ENCODE data around the gene MALSU1.

Gene MALSU1

GRCh38 chr7:23298885-23299769 lies at the start of gene MALSU1:
TSS of gene MALSU1 (plus strand) at chr7:23299339. CDS start at chr7:23299353, 14 bp downstream.
- peak; percentile 78 to 93 (median 88) for DNase-seq

- no peak for DNase-seq
Observed at GRCh38 chr7:23249486-23249885, 49.7 kb upstream of the MALSU1 start.

GRCh38 chr7:23254051-23254681 lies 45.0 kb upstream of the MALSU1 start:
- no peak for DNase-seq

GRCh38 chr7:23256731-23257130 lies 42.4 kb upstream of the MALSU1 start:
- no peak for DNase-seq

GRCh38 chr7:23260371-23260770 lies 38.8 kb upstream of the MALSU1 start:
- no peak for DNase-seq

- peak in 6 of 14 donors; percentile 12 to 42 (median 21) for DNase-seq
Observed at GRCh38 chr7:23261843-23262452, 37.2 kb upstream of the MALSU1 start.

- DNase-seq = no peak
Observed at GRCh38 chr7:23264916-23265458, 34.2 kb upstream of the MALSU1 start.

GRCh38 chr7:23266918-23267317 lies 32.2 kb upstream of the MALSU1 start:
- DNase-seq = no peak

GRCh38 chr7:23267357-23267756 lies 31.8 kb upstream of the MALSU1 start:
- DNase-seq = no peak

GRCh38 chr7:23268167-23268566 lies 31.0 kb upstream of the MALSU1 start:
- DNase-seq = no peak

GRCh38 chr7:23268746-23269145 lies 30.4 kb upstream of the MALSU1 start:
- DNase-seq = no peak

- no peak for DNase-seq
Observed at GRCh38 chr7:23272275-23272674, 26.9 kb upstream of the MALSU1 start.

GRCh38 chr7:23273141-23273599 lies 26.0 kb upstream of the MALSU1 start:
- DNase-seq = peak in 5 of 14 donors; percentile 2 to 35 (median 21)

GRCh38 chr7:23275912-23276311 lies 23.2 kb upstream of the MALSU1 start:
- no peak for DNase-seq

- no peak for DNase-seq
Observed at GRCh38 chr7:23276376-23276775, 22.8 kb upstream of the MALSU1 start.

GRCh38 chr7:23276947-23277346 lies 22.2 kb upstream of the MALSU1 start:
- DNase-seq = no peak

GRCh38 chr7:23277359-23277989 lies 21.7 kb upstream of the MALSU1 start:
- peak in 2 of 14 donors; percentile 4 to 20 for DNase-seq

GRCh38 chr7:23279819-23280525 lies 19.2 kb upstream of the MALSU1 start:
- no peak for DNase-seq

- DNase-seq = no peak
Observed at GRCh38 chr7:23283086-23283485, 16.1 kb upstream of the MALSU1 start.

- no peak for DNase-seq
Observed at GRCh38 chr7:23284871-23285270, 14.3 kb upstream of the MALSU1 start.
